Ramos (cell line): ENCODE measurements around the gene CYP21A2.
"Not testable (repeated sequence)": the region's sequence is repeated elsewhere in the genome, so short reads cannot be mapped to it uniquely, and the experiment has no call there.

Experiments
- in situ Hi-C: fragments of 300-500 bp; cut with MboI; formaldehyde crosslinking; loops from one replicate; pipeline ENCODE4 v1.14.3; 2022; ENCODE audit warnings: low sequenced_read_pairs; ENCODE audit not compliant: unreplicated experiment

Gene CYP21A2

GRCh38 chr6:32037598-32038524 lies at the start of gene CYP21A2:
Gene CYP21A2 (plus strand): TSS chr6:32038415. CDS start chr6:32038423, 8 bp downstream.
- in situ Hi-C loops, result not testable (repeated sequence)

- in situ Hi-C loops, result not testable (repeated sequence)
Observed at GRCh38 chr6:31989363-31989762, 48.9 kb upstream of the CYP21A2 start.

GRCh38 chr6:31994421-31994820 lies 43.8 kb upstream of the CYP21A2 start:
- in situ Hi-C loops, result not testable (repeated sequence)

GRCh38 chr6:31996385-31996784 lies 41.8 kb upstream of the CYP21A2 start:
- in situ Hi-C loops, result not testable (repeated sequence)

- in situ Hi-C loops, result not testable (repeated sequence)
Observed at GRCh38 chr6:32002546-32003268, 35.5 kb upstream of the CYP21A2 start.

- in situ Hi-C loops, result not testable (repeated sequence)
Observed at GRCh38 chr6:32003301-32003700, 34.9 kb upstream of the CYP21A2 start.

- in situ Hi-C loops, result not testable (repeated sequence)
Observed at GRCh38 chr6:32004393-32004792, 33.8 kb upstream of the CYP21A2 start.

GRCh38 chr6:32004864-32005537 lies 33.2 kb upstream of the CYP21A2 start:
- in situ Hi-C loops, result not testable (repeated sequence)

- in situ Hi-C loops, result not testable (repeated sequence)
Observed at GRCh38 chr6:32005538-32005880, 32.7 kb upstream of the CYP21A2 start.

- in situ Hi-C loops, result not testable (repeated sequence)
Observed at GRCh38 chr6:32005991-32006529, 32.2 kb upstream of the CYP21A2 start.

- in situ Hi-C loops, result not testable (repeated sequence)
Observed at GRCh38 chr6:32007086-32007485, 31.1 kb upstream of the CYP21A2 start.

GRCh38 chr6:32008037-32008436 lies 30.2 kb upstream of the CYP21A2 start:
- in situ Hi-C loops, result not testable (repeated sequence)

GRCh38 chr6:32008616-32009015 lies 29.6 kb upstream of the CYP21A2 start:
- in situ Hi-C loops, result not testable (repeated sequence)

- in situ Hi-C loops, result not testable (repeated sequence)
Observed at GRCh38 chr6:32009537-32009936, 28.7 kb upstream of the CYP21A2 start.

GRCh38 chr6:32010856-32011530 lies 27.2 kb upstream of the CYP21A2 start:
- in situ Hi-C loops, result not testable (repeated sequence)

GRCh38 chr6:32012941-32013617 lies 25.1 kb upstream of the CYP21A2 start:
- in situ Hi-C loops, result not testable (repeated sequence)

- in situ Hi-C loops, result not testable (repeated sequence)
Observed at GRCh38 chr6:32013738-32014137, 24.5 kb upstream of the CYP21A2 start.

- in situ Hi-C loops, result not testable (repeated sequence)
Observed at GRCh38 chr6:32014547-32014946, 23.7 kb upstream of the CYP21A2 start, which contains the start of gene C4B. Gene C4B (plus strand): TSS chr6:32014795. CDS start chr6:32014846, 51 bp downstream.

- in situ Hi-C loops, result not testable (repeated sequence)
Observed at GRCh38 chr6:32022100-32022499, 16.1 kb upstream of the CYP21A2 start.
